Stimulated activated CD8-positive, alpha-beta memory T cell treated with anti-CD3 and anti-CD28 coated beads, Interleukin-7, amount 100 ng/mL, for 4 hours (primary cell): ENCODE data around the gene DAB2IP.
"Not testable (repeated sequence)": the region's sequence is repeated elsewhere in the genome, so short reads cannot be mapped to it uniquely, and the experiment has no call there.

ENCODE experiments used
- DNase-seq, 2 donors: peaks; one replicate each; pipeline ENCODE4 v3.0.0-alpha.2; 2020; ENCODE audit warnings: low read depth in 2 of 2

The DAB2IP gene

GRCh38 chr9:121788686-121789366 lies 137.4 kb downstream of the DAB2IP start:
- DNase-seq = no peak

GRCh38 chr9:121790841-121791240 lies 139.4 kb downstream of the DAB2IP start:
- DNase-seq = no peak

- not testable (repeated sequence) for DNase-seq
Measured at GRCh38 chr9:121792476-121792875, 141.0 kb downstream of the DAB2IP start.

- DNase-seq = not testable (repeated sequence)
Measured at GRCh38 chr9:121794334-121794733, 142.9 kb downstream of the DAB2IP start.

- no peak for DNase-seq
Measured at GRCh38 chr9:121797081-121797480, 145.6 kb downstream of the DAB2IP start.

GRCh38 chr9:121798941-121799340 lies 147.5 kb downstream of the DAB2IP start:
- DNase-seq = no peak

- DNase-seq = no peak
Measured at GRCh38 chr9:121800376-121800775, 148.9 kb downstream of the DAB2IP start.

GRCh38 chr9:121801579-121801978 lies 150.1 kb downstream of the DAB2IP start:
- DNase-seq = no peak

GRCh38 chr9:121802753-121803152 lies 151.3 kb downstream of the DAB2IP start:
- no peak for DNase-seq

GRCh38 chr9:121807069-121807822 lies 155.8 kb downstream of the DAB2IP start:
- no peak for DNase-seq

GRCh38 chr9:121807823-121808278 lies 156.4 kb downstream of the DAB2IP start:
- no peak for DNase-seq

- DNase-seq = no peak
Measured at GRCh38 chr9:121808781-121809180, 157.3 kb downstream of the DAB2IP start.

- DNase-seq = no peak
Measured at GRCh38 chr9:121809356-121810050, 158.1 kb downstream of the DAB2IP start.

- no peak for DNase-seq
Measured at GRCh38 chr9:121810489-121810888, 159.1 kb downstream of the DAB2IP start.

- no peak for DNase-seq
Measured at GRCh38 chr9:121811140-121811539, 159.7 kb downstream of the DAB2IP start.

GRCh38 chr9:121811751-121812150 lies 160.3 kb downstream of the DAB2IP start:
- DNase-seq = no peak

GRCh38 chr9:121812159-121812735 lies 160.8 kb downstream of the DAB2IP start:
- DNase-seq = no peak

- DNase-seq = no peak
Measured at GRCh38 chr9:121813519-121814210, 162.2 kb downstream of the DAB2IP start.

GRCh38 chr9:121814594-121814993 lies 163.2 kb downstream of the DAB2IP start:
- DNase-seq = no peak

- no peak for DNase-seq
Measured at GRCh38 chr9:121815084-121815483, 163.7 kb downstream of the DAB2IP start.
